ENCODE data around the gene KMT2D. TPM values are rescaled to one million over a fixed set of nuclear protein-coding genes. Genes with fewer than 3 reads are reported as not detected.

KMT2D gene
- polyA plus RNA-seq, 1 of the 3 experiments (the other 2 are of a cell fraction) = 30.5 TPM

DNA sequence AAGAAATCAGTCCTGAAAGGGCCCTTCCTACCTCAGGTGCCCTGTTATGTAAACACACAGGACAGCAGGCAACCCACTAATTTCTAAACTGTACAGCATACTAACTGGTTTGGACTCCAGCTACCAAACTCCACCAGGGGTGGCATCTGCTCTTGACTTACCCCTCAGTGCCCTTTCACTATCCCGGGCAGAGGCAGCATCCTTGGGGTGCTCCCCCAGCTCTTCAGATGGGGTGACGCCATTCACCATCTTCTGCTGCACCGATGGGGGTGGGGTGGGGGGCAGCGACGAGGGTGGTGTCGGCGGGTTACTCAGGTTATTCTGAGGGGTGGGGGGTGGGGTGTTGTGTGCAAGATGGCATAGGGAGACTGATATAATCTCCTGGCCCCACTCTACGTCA lies 30.5 kb downstream of the KMT2D start:
- no peak for TF ChIP-seq GABPA (IDR thresholded peaks at IDR 0.05; ENCODE audit: low read depth)
- TF ChIP-seq, protein P1, sequence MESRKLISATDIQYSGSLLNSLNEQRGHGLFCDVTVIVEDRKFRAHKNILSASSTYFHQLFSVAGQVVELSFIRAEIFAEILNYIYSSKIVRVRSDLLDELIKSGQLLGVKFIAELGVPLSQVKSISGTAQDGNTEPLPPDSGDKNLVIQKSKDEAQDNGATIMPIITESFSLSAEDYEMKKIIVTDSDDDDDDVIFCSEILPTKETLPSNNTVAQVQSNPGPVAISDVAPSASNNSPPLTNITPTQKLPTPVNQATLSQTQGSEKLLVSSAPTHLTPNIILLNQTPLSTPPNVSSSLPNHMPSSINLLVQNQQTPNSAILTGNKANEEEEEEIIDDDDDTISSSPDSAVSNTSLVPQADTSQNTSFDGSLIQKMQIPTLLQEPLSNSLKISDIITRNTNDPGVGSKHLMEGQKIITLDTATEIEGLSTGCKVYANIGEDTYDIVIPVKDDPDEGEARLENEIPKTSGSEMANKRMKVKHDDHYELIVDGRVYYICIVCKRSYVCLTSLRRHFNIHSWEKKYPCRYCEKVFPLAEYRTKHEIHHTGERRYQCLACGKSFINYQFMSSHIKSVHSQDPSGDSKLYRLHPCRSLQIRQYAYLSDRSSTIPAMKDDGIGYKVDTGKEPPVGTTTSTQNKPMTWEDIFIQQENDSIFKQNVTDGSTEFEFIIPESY (IDR thresholded peaks at IDR 0.05; ENCODE audit: borderline replicate concordance, low read depth) = no peak
- no peak for TF ChIP-seq FOXM1 (IDR thresholded peaks at IDR 0.05; ENCODE audit: low read depth)
- TF ChIP-seq, protein P2, sequence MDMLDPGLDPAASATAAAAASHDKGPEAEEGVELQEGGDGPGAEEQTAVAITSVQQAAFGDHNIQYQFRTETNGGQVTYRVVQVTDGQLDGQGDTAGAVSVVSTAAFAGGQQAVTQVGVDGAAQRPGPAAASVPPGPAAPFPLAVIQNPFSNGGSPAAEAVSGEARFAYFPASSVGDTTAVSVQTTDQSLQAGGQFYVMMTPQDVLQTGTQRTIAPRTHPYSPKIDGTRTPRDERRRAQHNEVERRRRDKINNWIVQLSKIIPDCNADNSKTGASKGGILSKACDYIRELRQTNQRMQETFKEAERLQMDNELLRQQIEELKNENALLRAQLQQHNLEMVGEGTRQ (IDR thresholded peaks at IDR 0.05; ENCODE audit: borderline replicate concordance, low read depth, low read length) = no peak
- TF ChIP-seq REST (IDR thresholded peaks at IDR 0.05; ENCODE audit: low read depth, low read length) = no peak
- no peak for TF ChIP-seq FOSL2 (IDR thresholded peaks at IDR 0.05; ENCODE audit: borderline replicate concordance, low read depth)
- no peak for TF ChIP-seq MEF2A (IDR thresholded peaks at IDR 0.05; ENCODE audit: borderline replicate concordance, low read depth)
- Histone ChIP-seq H3K27me3 (ENCODE audit: insufficient read depth) (no peaks in the 10 kb centered on the region), H3K4me2 (no peak overlapping the region), H3K9me3 (no peaks in the 10 kb centered on the region), H3K9ac (no peak overlapping the region), H4K20me1 (ENCODE audit: insufficient read depth) (no peaks in the 10 kb centered on the region), H3K36me3 (replicated peaks in 1 of 2; ENCODE audit: control insufficient read depth in 1 of 2, insufficient read depth in 2 of 2, low read length in 1 of 2) (peaks cover 45 to 92% of the 10 kb centered on the region in 2 experiments), H3K4me3 (ENCODE audit: low read depth in 2 of 2, low read length in 1 of 2) (no peak overlapping the region), H2AFZ (ENCODE audit: low read depth) (no peak overlapping the region), H3F3A (replicated peaks; ENCODE audit: insufficient read depth) (peaks cover 3% of the 10 kb centered on the region), H3K9me2 (no peaks in the 10 kb centered on the region), H3K4me1 (ENCODE audit: control insufficient read depth in 1 of 2, insufficient read depth in 2 of 2, low read depth in 1 of 2, low read length in 1 of 2) (no peaks in the 10 kb centered on the region), H3K27ac (ENCODE audit: low read depth in 2 of 2, low read length in 1 of 2) (no peak overlapping the region), H3K79me2 (ENCODE audit: insufficient read depth) (no peaks in the 10 kb centered on the region)
- peak; percentile 17 for DNase-seq
- CTCF ChIA-PET = interaction anchor here (0.8 to 5.4 kb wide), 9 partner anchors 9 to 62 kb away, joined by 3 to 29 read pairs (median 3); partner anchors contain the start of genes KMT2D and PRKAG1
- POLR2A ChIA-PET = interaction anchor here (0.6 to 1.6 kb wide), 4 partner anchors 9 to 71 kb away, joined by 3 to 5 read pairs (median 3); partner anchors contain the start of gene PRKAG1
- 100% methylated on average over 6 of the region's 8 CpGs for WGBS (ENCODE audit: low lambda C conversion rate)

DNA sequence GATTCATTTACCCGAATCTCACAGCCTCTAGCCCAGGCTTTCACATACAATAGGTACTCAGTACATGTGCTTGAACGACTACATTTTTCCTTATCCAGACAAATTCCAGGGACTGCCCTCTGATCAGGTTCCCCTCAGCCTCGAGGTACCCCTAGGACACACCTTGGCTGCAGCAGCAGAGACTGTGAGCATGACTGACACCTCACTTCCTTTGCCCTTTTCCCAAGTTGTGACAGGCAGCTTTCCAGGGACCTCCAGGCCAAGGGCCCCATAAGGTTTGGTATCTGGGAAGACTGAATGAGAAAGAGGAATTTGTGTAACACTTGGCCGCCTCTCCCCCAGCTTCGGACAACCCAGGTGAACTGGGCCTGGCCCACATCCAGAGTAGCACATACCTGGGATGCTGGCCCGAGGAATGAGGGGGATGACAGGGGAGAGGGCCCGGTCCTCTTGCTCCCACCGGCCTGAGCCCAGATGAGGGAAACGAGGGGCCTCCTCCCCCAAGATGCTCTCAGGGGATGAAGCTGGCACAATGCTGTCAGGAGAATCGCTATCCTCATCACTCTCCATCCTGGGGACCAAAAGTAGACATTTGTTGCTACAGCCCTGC lies 31.8 kb downstream of the KMT2D start:
- ChIA-PET POLR2A (interaction anchor here (1.3 kb wide), 1 partner anchor 12 kb away, joined by 3 read pairs; no protein-coding TSS in a partner anchor), CTCF (interaction anchor here (1.1 to 2.6 kb wide), 2 partner anchors 15 to 105 kb away, joined by 3 to 18 read pairs; no protein-coding TSS in a partner anchor)
- Histone ChIP-seq H3K27me3 (ENCODE audit: insufficient read depth) (no peaks in the 10 kb centered on the region), H3K79me2 (ENCODE audit: insufficient read depth) (no peaks in the 10 kb centered on the region), H4K20me1 (ENCODE audit: insufficient read depth) (no peaks in the 10 kb centered on the region), H3K9me3 (no peaks in the 10 kb centered on the region), H3K36me3 (replicated peaks in 1 of 2; ENCODE audit: control insufficient read depth in 1 of 2, insufficient read depth in 2 of 2, low read length in 1 of 2) (peaks cover 43 to 92% of the 10 kb centered on the region in 2 experiments), H3K9me2 (no peaks in the 10 kb centered on the region), H3K27ac (ENCODE audit: low read depth in 2 of 2, low read length in 1 of 2) (no peak overlapping the region), H3F3A (replicated peaks; ENCODE audit: insufficient read depth) (peaks cover 9% of the 10 kb centered on the region), H3K4me2 (no peak overlapping the region), H3K4me1 (ENCODE audit: control insufficient read depth in 1 of 2, insufficient read depth in 2 of 2, low read depth in 1 of 2, low read length in 1 of 2) (no peaks in the 10 kb centered on the region), H2AFZ (ENCODE audit: low read depth) (no peak overlapping the region), H3K4me3 (ENCODE audit: low read depth in 2 of 2, low read length in 1 of 2) (no peak overlapping the region), H3K9ac (no peak overlapping the region)
- WGBS (ENCODE audit: low lambda C conversion rate) = 84% methylated on average over 10 of the region's 10 CpGs
- DNase-seq = peak; percentile 20
- TF ChIP-seq GABPA (IDR thresholded peaks at IDR 0.05; ENCODE audit: low read depth) (no peak), RAD21 (IDR thresholded peaks at IDR 0.05; ENCODE audit: low read length) (no peak), TAF1 (IDR thresholded peaks at IDR 0.05; ENCODE audit: borderline replicate concordance, low read depth, low read length) (no peak), FOSL2 (IDR thresholded peaks at IDR 0.05; ENCODE audit: borderline replicate concordance, low read depth) (no peak), RFX5 (IDR thresholded peaks at IDR 0.05; ENCODE audit: low read length) (no peak)
- TF ChIP-seq, protein P3, sequence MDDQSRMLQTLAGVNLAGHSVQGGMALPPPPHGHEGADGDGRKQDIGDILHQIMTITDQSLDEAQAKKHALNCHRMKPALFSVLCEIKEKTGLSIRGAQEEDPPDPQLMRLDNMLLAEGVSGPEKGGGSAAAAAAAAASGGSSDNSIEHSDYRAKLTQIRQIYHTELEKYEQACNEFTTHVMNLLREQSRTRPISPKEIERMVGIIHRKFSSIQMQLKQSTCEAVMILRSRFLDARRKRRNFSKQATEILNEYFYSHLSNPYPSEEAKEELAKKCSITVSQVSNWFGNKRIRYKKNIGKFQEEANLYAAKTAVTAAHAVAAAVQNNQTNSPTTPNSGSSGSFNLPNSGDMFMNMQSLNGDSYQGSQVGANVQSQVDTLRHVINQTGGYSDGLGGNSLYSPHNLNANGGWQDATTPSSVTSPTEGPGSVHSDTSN (IDR thresholded peaks at IDR 0.05) = no peak
- TF ChIP-seq, protein P2 (IDR thresholded peaks at IDR 0.05; ENCODE audit: borderline replicate concordance, low read depth, low read length) = no peak

Data from SK-N-SH (cell line).